HFF-Myc (cell line): ENCODE measurements around the gene CDC42EP4.
"Not testable (repeated sequence)": the region's sequence is repeated elsewhere in the genome, so short reads cannot be mapped to it uniquely, and the experiment has no call there.

Experiments used
- DNase-seq: peaks from one replicate; pipeline ENCODE4 v3.0.0-alpha.2; 2011; ENCODE audit warnings: low read depth; ENCODE audit errors: extremely low read depth
- H3K4me3 ChIP-seq: replicated peaks from 2 replicates; pipeline ENCODE4 v1.5.1; 2011; ENCODE audit warnings: low read depth, mild to moderate bottlenecking, control low read depth, low read length
- CTCF ChIP-seq: IDR thresholded peaks from 2 replicates; pipeline ENCODE4 v1.5.1; 2012; ENCODE audit warnings: mild to moderate bottlenecking, low read depth, low read length, control low read depth; ENCODE audit errors: missing control alignments

Gene CDC42EP4

GRCh38 chr17:73338566-73339197, 26.9 kb upstream of the CDC42EP4 start:
- DNase-seq = no peak
- TF ChIP-seq CTCF = no peak

GRCh38 chr17:73338050-73338521, 26.3 kb upstream of the CDC42EP4 start:
- TF ChIP-seq CTCF = no peak
- no peak for DNase-seq
- no peak overlapping the region for H3K4me3 ChIP-seq

More at GRCh38 chr17:73338566-73339197, 26.9 kb upstream of the CDC42EP4 start:
- H3K4me3 ChIP-seq = no peak overlapping the region

GRCh38 chr17:73337330-73337710, 25.5 kb upstream of the CDC42EP4 start:
- DNase-seq = no peak
- TF ChIP-seq CTCF = no peak
- no peak overlapping the region for H3K4me3 ChIP-seq

GRCh38 chr17:73336408-73337329, 24.9 kb upstream of the CDC42EP4 start:
- no peak overlapping the region for H3K4me3 ChIP-seq
- no peak for DNase-seq
- TF ChIP-seq CTCF = no peak

GRCh38 chr17:73335591-73336407, 24.0 kb upstream of the CDC42EP4 start:
- no peak for TF ChIP-seq CTCF
- H3K4me3 ChIP-seq = no peak overlapping the region
- no peak for DNase-seq

- TF ChIP-seq CTCF = no peak
- H3K4me3 ChIP-seq = no peak overlapping the region
- no peak for DNase-seq
Observed at GRCh38 chr17:73334771-73335513, 23.1 kb upstream of the CDC42EP4 start.

GRCh38 chr17:73333445-73333844, 21.6 kb upstream of the CDC42EP4 start:
- not testable (repeated sequence) for DNase-seq, H3K4me3 ChIP-seq
